Esophagus squamous epithelium (tissue), 5 donors: Measurements from ENCODE around the gene KCNK7. TPM values are rescaled to one million over a fixed set of nuclear protein-coding genes. Genes with fewer than 3 reads are reported as not detected.
A peak's percentile ranks its signal among the peaks of the same experiment; 100 is the strongest.

ENCODE experiments used
- DNase-seq: peaks from one replicate; lab custom pipeline; 2025; lab: John Stamatoyannopoulos, UW
- H3K27ac ChIP-seq, 4 donors: fragments of 200-600 bp; sonication (generic); one replicate each; pipeline ENCODE4 v1.5.1; 2016 to 2019; ENCODE audit warnings: mild to moderate bottlenecking in 1 of 4
- H3K27me3 ChIP-seq, 4 donors: fragments of 200-600 bp; sonication (generic); 1 replicate in 3 of 4; 2 replicates in 1 of 4; pipeline versions ENCODE4 v1.5.1 to v1.6.0; 2017 to 2021; ENCODE audit warnings: antibody characterized with exemption in 1 of 4
- H3K36me3 ChIP-seq, 3 donors: fragments of 200-600 bp; sonication (generic); one replicate each; pipeline ENCODE4 v1.5.1; 2016 to 2019
- H3K4me1 ChIP-seq, 3 donors: fragments of 200-600 bp; sonication (generic); one replicate each; pipeline ENCODE4 v1.5.1; 2017 to 2019
- H3K4me3 ChIP-seq, 4 donors: fragments of 200-600 bp; sonication (generic); 1 replicate in 3 of 4; 2 replicates in 1 of 4; pipeline ENCODE4 v1.5.1; 2016 to 2019; ENCODE audit warnings: mild to moderate bottlenecking in 2 of 4, moderate library complexity in 1 of 4
- H3K9me3 ChIP-seq, 3 donors: fragments of 200-600 bp; sonication (generic); one replicate each; pipeline ENCODE4 v1.5.1; 2016 to 2019
- POLR2A ChIP-seq, 4 donors: fragments of 450-650 bp; IDR thresholded peaks; one replicate each; pipeline ENCODE4 v1.6.1; 2017; ENCODE audit warnings: antibody characterized with exemption in 4 of 4, mild to moderate bottlenecking in 4 of 4, moderate library complexity in 3 of 4
- WGBS, 2 donors: methylation state at CpG; one replicate each; pipeline ENCODE4 v1.1.5; 2018; 5-methylcytosine and 5-hydroxymethylcytosine counted together
- intact Hi-C: fragments of 100-400 bp; cut with DNase I; formaldehyde crosslinking; loops from one replicate; pipeline ENCODE4 v1.15.0; 2022
- total RNA-seq, 4 donors: library from RNA; depleted of rRNA; stranded (reverse); fragments of >200 nt; gene quantifications; one replicate each; pipeline ENCODE4 v1.1.0, GENCODE V29; 2016
- TF ChIP-seq, protein P1 (sequence below), 6 experiments: fragments of 450-650 bp in 4 of 6; fragments of 200-600 bp in 2 of 6; sonication (generic) in 2 of 6; IDR thresholded peaks; one replicate each; pipeline ENCODE4 v1.5.1; 2016 to 2019; ENCODE audit warnings: antibody characterized with exemption in 6 of 6, mild to moderate bottlenecking in 4 of 6, moderate library complexity in 4 of 6
- donor health status: DM: yes; HTN: yes; CAD: no.

Gene KCNK7, protein sequence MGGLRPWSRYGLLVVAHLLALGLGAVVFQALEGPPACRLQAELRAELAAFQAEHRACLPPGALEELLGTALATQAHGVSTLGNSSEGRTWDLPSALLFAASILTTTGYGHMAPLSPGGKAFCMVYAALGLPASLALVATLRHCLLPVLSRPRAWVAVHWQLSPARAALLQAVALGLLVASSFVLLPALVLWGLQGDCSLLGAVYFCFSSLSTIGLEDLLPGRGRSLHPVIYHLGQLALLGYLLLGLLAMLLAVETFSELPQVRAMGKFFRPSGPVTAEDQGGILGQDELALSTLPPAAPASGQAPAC
- 10 to 100 TPM in 3 of 4 donors, 1 to 10 TPM in 1; 5.5 to 22.5 (median 15.2) TPM for total RNA-seq

DNA sequence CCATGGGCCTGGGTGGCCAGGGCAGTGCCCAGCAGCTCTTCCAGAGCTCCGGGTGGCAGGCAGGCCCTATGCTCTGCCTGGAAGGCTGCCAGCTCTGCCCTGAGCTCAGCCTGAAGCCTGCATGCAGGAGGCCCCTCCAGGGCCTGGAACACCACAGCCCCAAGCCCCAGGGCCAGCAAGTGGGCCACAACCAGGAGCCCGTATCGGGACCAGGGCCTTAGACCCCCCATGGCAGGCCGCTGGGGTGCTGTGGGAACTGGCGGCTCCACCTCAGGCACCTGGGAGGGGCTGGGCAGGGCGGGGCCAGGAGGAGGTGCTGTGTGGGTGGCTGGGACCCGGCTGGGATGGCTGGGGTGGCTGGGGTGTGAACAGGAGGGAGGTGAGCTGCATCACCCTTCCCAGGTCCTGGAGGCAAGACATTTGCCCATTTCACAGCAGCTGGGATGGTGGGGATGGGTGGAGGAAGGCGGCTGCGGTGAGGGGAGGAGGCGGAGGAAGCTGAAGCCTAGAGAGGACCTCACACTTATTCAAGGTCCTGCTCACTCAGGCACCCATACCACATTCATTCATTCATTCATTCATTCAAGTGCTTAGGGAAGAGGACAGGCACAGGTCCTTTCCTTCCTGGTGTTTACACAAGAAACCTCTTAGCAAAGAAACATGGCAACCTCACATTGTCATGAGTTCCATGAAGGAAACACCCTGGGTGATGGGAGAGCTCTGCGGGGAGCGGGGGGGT, at the start of gene KCNK7:
Gene KCNK7, minus strand, starts transcription at position 258 of the 739 bp plus-strand sequence. Its CDS starts 28 bp downstream, at position 230.
- DNase-seq: no peak
- TF ChIP-seq POLR2A (IDR thresholded peaks at IDR 0.05): no peak
- TF ChIP-seq, protein P1, sequence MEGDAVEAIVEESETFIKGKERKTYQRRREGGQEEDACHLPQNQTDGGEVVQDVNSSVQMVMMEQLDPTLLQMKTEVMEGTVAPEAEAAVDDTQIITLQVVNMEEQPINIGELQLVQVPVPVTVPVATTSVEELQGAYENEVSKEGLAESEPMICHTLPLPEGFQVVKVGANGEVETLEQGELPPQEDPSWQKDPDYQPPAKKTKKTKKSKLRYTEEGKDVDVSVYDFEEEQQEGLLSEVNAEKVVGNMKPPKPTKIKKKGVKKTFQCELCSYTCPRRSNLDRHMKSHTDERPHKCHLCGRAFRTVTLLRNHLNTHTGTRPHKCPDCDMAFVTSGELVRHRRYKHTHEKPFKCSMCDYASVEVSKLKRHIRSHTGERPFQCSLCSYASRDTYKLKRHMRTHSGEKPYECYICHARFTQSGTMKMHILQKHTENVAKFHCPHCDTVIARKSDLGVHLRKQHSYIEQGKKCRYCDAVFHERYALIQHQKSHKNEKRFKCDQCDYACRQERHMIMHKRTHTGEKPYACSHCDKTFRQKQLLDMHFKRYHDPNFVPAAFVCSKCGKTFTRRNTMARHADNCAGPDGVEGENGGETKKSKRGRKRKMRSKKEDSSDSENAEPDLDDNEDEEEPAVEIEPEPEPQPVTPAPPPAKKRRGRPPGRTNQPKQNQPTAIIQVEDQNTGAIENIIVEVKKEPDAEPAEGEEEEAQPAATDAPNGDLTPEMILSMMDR (IDR thresholded peaks at IDR 0.05): no peak
- Histone ChIP-seq H3K36me3 (peaks cover 20 to 65% (median 20%) of the 10 kb centered on the region in 3 donors), H3K27ac (peak within 1 kb of the TSS; percentile 40 to 84 (median 75)), H3K27me3 (no peaks in the 10 kb centered on the region), H3K4me3 (no peak within 1 kb of the TSS), H3K4me1 (peaks cover 23 to 53% (median 33%) of the 10 kb centered on the region in 3 donors), H3K9me3 (no peaks in the 10 kb centered on the region)
- intact Hi-C loops: no loop called here
- 70% methylated on average over 5 of the region's 12 CpGs; no CpG with 5 or more reads in 1 of the 2 donors for WGBS, 2 donors

DNA sequence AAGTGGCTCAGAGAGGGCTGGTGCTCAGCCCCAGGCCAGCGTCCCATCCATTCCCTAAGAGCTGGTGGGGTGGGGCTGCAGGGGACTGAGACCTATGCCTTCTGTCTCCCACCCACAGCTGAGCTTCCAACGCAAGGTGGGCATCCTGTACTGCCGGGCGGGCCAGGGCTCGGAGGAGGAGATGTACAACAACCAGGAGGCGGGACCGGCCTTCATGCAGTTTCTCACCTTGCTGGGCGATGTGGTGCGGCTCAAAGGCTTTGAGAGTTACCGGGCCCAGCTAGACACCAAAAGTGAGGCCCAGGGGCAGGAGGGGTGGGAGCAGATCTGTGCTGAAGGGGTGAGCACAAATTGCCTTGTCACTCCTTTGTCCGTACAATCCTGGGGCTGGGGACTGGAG, 49.2 kb upstream of the KCNK7 start:
- TF ChIP-seq, protein P1 (IDR thresholded peaks at IDR 0.05): no peak
- TF ChIP-seq POLR2A (IDR thresholded peaks at IDR 0.05): no peak
- DNase-seq: no peak
- Histone ChIP-seq H3K4me3 (no peak overlapping the region), H3K27me3 (no peaks in the 10 kb centered on the region), H3K36me3 (peaks cover 0 to 75% (median 17%) of the 10 kb centered on the region in 3 donors), H3K27ac (no peak overlapping the region), H3K9me3 (no peaks in the 10 kb centered on the region), H3K4me1 (peaks cover 23 to 96% (median 24%) of the 10 kb centered on the region in 3 donors)
- WGBS, 2 donors: 90% methylated on average over 2 to 6 of the region's 11 CpGs
- intact Hi-C loops: no loop called here

DNA sequence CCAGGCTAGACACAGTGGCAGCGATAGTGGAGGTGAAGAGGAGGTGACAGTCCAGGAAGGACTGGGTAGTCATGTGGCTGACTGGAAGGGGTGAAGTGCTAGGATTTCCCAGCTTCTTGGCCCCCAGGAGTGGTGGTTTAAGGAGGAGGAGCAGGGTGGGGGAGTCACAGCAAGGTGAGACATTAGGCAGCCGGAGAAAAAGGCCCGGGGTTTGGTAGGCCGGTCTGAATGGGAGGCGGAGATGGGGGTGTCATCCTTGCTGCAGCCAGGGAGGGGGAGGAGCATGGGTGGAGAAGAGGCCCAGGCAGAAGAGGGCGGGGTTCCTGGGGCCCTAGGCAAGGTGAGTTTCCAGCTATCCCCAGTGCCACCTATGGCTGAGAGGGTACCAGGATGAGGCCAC, 48.4 kb upstream of the KCNK7 start:
- TF ChIP-seq, protein P1 (IDR thresholded peaks at IDR 0.05): no peak
- 21 to 46% methylated on average over 6 of the region's 6 CpGs for WGBS, 2 donors

DNA sequence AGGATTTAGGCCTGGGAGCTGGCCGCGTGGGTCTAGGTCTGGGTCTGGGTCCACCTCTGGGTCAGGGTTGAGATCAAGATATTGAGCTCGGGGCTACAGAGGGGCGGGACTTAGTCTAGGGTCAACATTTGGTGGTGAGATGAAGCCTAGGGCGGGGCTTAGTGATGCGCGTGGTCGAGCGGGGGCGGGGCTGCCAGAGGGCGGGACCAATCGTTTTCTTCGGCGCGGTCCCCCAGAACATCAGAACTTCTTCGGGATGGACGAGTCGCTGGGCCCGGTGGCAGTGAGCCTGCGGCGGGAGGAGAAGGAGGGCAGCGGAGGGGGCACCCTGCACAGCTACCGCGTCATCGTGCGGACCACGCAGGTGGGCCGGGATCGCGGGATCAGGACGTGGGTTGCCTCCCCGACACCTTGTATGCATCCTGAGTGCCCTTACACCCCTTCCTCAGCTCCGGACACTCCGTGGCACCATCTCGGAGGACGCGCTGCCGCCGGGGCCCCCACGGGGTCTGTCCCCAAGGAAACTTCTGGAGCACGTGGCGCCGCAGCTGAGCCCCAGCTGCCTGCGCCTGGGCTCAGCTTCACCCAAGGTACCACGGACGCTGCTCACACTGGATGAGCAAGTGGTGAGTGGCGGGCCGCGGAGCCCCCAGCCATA, 46.5 kb upstream of the KCNK7 start:
- peak overlapping the region in 1 of 4 donors; percentile 81 for H3K4me3 ChIP-seq
- H3K36me3 ChIP-seq: peaks cover 0 to 50% (median 11%) of the 10 kb centered on the region in 3 donors
- WGBS, 2 donors: 20 to 96% methylated on average over 4 to 10 of the region's 49 CpGs
- H3K9me3 ChIP-seq: no peaks in the 10 kb centered on the region
- peaks cover 34 to 96% (median 37%) of the 10 kb centered on the region in 3 donors for H3K4me1 ChIP-seq
- DNase-seq: no peak
- TF ChIP-seq POLR2A (IDR thresholded peaks at IDR 0.05): no peak
- TF ChIP-seq, protein P1 (IDR thresholded peaks at IDR 0.05): no peak
- intact Hi-C loops: no loop called here
- no peaks in the 10 kb centered on the region for H3K27me3 ChIP-seq
- H3K27ac ChIP-seq: peak overlapping the region in 1 of 4 donors; percentile 95

More for the DNA sequence above, 48.4 kb upstream of the KCNK7 start:
- Histone ChIP-seq H3K4me1 (peaks cover 25 to 96% (median 26%) of the 10 kb centered on the region in 3 donors), H3K4me3 (no peak overlapping the region), H3K9me3 (no peaks in the 10 kb centered on the region), H3K27me3 (no peaks in the 10 kb centered on the region), H3K27ac (peak overlapping the region in 2 of 4 donors; percentile 16 to 30), H3K36me3 (peaks cover 0 to 67% (median 11%) of the 10 kb centered on the region in 3 donors)
- DNase-seq: no peak
- intact Hi-C loops: no loop called here
